Fibroblast of skin of right quadriceps (primary cell): ENCODE data around the gene PRKCE.
"Not testable (repeated sequence)": the region's sequence is repeated elsewhere in the genome, so short reads cannot be mapped to it uniquely, and the experiment has no call there.

Source experiments
- DNase-seq: peaks from one replicate; pipeline ENCODE4 v3.0.0-alpha.2; 2013

Gene PRKCE

GRCh38 chr2:46184794-46185583 lies 533.5 kb downstream of the PRKCE start:
- DNase-seq = no peak

DNA sequence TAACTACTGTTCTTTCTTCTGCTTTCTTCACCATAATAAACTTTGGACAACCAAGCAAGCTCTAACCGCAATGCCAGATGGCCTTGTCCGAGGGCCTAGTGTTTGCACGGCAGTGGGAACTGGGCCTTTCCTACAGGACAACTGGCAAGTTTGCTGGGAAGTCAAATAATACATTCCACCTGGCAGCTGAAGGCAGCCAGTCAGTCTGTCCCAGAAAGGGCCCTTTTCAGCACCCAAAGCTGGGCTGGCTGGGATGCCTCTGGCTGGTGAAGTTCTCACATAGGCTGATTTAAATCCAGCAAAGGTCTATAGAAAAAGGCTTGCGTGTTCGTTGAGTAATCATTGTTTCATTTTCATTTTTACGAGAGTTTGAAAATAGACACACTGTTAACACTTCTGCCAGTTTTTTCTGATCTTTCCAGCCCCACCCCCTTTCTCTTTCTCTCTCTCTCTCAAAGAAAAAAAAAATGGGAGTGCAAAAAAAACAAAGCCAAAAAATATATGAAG lies 535.7 kb downstream of the PRKCE start:
- DNase-seq = no peak

DNA sequence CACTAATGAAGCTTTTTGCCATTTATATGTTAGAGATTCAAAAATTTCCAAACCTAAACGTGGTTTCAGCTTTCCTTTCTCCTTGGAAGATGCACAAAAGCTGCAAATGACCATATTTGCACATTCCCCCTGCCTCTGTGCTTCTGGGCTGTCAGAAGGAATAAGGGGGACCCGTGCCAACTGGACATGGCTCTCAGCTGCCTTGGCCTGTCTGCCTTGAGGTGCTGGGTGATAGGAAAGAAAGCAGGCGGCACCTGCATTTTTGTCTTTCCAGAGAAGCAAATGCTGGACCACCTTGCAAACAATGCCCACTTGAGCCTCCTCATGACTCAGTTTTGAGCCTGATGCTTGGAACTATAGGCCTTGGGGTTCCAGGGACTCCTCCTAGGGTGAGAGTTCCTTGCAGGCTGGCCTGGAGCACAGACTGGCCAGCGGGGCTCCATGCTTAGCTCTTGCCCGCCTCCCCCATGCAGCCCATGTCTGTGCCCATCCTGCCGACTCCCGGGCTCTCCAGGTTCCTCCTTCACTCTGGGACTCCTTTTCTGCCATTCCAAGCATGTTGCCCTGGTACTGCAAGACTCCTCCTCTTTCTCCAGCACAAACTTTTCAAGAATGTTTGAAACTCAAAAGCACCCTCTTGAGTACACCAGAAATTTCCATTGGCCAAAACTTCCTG lies 536.7 kb downstream of the PRKCE start:
- no peak for DNase-seq

DNA sequence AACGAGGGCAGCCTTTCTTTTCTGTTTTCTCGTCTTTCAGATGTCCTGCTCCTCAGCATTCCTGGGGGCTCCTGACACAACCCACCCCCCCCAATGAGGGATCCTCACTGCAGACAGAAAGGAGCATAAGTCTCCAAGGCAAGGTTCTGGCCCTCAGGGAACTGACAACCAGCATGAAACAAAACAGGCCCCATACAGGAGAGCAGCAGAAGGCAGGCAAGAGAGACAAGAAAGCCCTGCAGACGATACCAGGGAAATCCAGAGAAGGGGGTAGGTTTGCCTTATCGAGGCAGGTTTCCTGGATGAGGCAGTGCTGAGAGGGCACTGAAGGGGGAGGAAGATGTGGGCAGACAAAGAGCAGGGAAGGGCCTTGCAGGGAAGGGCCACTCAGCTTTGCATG lies 541.9 kb downstream of the PRKCE start:
- no peak for DNase-seq

DNA sequence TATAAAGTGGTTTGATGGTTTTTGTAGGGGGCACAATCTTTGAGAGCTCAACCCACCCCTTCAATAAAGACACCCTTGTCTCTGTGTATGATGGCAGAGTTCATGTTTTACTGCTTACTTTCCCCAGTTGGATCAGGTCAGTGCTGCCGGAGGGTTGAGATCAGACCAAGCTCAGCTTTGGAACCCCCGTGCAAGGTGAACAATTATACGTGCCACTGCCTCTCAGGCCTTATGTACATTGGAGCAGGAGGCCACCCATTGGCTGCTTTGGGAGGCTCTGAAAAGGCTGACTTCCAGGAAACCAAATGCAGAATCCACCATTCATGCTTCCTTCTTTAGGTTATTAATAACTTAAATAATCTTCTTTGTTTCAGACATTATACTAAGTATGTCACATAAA lies 542.4 kb downstream of the PRKCE start:
- DNase-seq = no peak

DNA sequence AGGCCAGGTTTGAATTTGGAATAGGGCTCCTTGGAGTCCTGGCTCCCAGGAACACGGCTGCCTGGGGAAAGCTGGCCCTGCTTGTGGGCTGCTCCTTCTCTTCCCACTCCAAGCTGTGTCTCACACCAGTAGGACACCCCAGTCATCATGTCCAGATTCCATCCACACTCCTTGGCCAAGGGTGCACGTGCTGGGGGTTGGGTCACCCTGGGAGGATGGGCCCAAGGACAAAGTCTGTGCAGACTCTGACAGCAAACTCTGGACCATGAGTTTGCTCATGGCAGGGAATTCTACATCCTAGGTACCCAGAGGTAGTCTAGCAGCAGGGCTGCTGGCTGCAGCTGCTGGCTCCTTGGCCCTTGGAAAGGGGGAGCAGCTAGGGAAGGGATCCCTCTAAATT lies 543.4 kb downstream of the PRKCE start:
- DNase-seq = no peak

DNA sequence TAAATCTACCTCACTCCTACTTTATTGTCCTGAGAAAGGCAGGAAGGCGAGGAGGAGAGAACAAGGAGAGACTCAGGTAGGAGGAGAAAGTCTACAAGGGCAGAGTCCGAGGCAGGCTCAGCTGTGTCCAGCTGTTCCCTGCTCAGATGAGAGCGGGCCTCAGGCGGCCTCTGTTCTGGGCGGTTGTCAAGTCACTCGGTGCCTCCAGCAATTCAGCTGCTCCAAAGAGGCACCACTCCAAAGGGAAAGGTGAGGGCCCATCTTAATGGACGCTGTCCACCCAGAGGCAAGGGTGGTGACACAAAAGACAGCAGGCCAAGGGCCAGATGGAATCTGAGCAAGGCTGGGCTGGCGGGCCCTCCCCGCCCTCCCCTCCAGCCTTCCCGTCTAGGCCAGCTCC lies 544.3 kb downstream of the PRKCE start:
- no peak for DNase-seq

DNA sequence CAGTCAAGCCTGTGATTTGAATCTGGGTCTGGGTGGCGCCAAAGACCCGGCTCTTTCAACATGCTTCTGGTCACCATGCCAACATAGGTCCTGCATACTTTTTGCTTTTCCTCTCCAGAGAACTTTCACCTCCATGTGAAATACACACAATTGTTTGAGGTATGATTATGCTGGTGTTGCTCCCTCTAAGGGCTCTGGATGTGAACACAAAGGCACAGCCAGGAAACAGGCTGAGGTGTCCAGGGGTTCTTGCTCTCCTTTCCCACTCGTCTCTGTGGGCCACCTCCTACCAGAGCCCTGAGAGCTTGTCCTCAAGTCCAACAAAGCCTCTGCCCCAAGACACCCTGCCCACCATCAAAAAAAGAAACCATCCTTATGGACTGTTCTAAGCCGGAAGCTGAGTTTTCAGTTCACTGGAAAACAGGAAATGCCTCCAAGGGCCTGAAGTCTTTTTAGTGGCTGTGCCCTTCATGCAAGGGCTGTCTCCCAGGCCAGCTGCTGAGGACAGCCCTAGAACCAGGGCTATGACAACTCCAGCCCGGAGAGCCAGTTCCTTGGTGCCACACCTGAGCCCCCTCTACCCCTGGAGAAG lies 545.5 kb downstream of the PRKCE start:
- DNase-seq = no peak

DNA sequence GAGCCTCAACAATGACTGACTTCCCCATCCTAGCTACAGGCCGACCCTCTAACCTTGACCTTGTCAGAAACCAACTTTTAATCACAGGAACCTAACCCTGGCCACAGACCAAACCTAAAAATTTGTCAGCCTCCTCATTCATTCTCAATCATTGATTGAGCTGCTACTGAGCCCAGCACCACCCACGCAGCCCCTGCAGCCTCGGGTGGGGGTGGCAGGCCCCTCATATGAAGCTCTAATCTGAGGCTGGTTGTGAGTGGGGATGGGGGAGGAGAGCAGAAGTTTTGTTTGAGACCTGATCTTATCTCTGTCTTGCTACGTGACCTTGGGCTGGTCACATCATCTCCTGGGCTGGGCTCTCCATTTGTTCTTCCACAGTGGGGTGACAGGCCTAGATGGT lies 546.2 kb downstream of the PRKCE start:
- DNase-seq = no peak

DNA sequence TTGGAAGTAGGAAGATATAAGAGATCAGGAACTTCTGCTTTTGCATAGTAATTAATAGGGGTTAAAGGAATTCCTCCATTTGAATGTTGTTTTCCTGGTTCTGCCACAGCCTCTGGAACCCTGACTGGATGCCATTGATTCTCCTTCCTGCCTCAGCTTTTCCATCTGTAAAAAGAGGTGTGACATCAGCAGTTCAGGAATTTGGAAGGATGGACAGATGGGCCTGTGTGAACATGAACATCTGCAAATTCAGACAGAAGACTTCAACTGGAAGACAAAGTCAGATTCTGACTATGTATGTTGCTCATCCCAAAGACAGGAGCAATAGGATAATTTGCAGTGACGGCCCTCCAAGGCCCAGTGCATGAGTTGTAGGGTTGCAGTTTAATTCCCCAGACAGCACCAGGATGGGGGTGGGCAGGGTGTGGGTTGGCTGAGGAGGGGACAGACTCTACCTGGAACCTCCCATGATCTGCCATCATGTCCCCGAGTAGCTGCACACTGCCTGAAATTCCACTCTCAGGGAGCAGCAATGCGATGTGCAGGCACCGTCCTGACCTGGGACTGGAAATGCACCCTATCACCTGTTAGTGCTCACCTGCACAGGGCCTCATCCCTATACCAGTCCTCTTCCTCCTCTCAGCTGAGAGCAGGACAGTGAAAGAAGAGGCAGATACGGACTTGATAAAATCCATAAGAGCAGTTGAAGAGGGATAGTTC lies 546.8 kb downstream of the PRKCE start:
- peak; percentile 17 for DNase-seq

GRCh38 chr2:46198966-46199365 lies 547.5 kb downstream of the PRKCE start:
- no peak for DNase-seq

DNA sequence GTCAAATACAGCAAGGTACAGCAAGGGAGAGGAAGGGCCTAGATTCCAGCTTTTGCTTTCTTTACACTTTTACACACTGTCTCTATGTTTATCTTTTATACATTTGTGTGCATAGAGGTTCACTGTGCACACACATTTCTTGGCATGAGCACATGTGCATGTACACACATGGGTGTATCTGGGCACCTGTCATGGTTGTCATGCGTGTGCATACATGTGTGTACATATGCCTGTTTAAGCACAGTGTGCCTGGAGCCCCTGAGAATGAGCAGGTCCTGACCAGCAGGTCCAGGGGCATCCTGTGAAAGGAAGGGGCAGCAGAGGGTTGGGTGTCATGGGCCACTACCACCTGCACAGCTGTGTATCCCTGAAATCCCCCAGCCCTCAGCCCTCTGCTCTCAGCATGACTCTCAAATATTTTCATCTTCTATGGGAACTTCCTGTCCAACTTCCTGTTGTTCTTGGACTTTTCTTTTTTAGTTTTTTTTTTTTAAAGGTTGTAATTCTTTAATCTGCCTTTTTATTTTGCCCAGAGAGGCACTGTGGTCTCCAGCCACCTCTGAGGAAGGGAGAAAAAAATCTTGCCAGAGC lies 548.7 kb downstream of the PRKCE start:
- DNase-seq = no peak

GRCh38 chr2:46200861-46201605 lies 549.6 kb downstream of the PRKCE start:
- DNase-seq = no peak

DNA sequence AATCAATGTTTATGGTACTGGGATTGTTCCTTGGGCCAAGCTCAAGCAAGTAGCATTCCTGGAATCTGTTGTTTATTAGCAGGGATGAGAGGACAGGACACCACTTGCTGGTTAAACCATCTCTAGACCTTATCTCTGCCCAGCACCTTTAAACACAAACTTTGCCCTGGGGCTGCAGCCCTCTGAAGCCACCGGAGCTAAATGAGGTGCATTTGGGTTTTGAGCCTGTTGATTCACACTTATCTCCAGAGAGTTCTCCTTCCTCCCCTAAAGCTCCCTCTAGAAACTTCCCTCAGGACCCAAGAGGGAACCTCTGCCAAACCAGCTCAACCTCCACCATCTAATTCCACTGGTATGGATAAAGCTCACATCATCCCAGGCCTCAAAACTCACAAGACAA lies 551.0 kb downstream of the PRKCE start:
- no peak for DNase-seq

GRCh38 chr2:46202987-46203386 lies 551.5 kb downstream of the PRKCE start:
- no peak for DNase-seq

DNA sequence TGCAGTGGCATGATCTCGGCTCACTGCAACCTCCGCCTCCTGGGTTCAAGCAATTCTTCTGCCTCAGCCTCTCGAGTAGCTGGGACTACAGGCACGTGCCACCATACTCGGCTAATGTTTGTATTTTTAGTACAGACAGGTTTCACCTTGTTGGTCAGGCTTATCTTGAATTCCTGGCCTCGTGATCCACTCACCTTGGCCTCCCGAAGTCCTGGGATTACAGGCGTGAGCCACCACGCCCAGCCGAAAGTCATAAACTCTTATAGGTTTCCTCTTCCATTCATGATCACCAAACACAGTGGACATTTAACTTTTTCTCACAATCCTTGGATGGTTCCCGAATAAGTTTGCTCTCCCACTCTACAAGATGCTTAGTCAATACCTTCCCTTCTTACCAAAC lies 552.2 kb downstream of the PRKCE start:
- DNase-seq = not testable (repeated sequence)

DNA sequence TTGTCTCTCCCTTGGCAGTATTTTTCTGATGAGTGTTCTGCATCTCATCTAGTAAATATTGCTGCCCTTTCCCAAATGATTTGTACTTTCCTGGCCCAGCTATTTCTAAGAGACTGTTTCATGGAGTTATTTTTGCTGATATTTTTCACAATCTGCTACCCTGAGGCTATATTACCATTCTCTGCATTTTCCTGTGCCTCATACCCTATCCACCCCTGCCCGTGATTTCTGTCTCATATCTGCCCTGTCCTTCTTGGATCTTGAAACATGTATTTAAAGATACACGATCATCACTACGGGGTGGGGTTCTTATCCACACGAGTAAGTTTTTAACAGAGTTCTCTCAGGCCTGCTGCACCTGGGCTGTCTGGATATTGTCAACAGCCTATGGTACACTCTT lies 556.1 kb downstream of the PRKCE start:
- DNase-seq = no peak

- no peak for DNase-seq
Observed at GRCh38 chr2:46208766-46209165, 557.3 kb downstream of the PRKCE start.

DNA sequence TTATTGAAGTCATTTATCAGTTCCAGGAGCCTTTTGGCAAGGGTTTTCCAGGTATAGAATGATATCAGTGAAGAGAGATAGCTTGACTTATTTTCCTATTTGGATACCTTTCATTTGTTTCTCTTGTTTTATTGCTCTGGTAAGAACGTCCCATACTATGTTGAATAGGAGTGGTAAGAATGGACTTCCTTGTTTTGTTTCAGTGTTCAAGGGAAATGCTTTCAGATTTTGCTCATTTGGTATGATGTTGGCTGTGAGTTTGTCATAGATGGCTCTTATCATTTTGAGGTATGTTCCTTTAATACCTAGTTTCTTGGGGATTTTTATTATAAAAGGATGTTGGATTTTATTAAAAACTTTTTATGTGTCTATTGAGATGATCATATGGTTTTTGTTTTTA lies 558.6 kb downstream of the PRKCE start:
- no peak for DNase-seq

GRCh38 chr2:46211461-46211860 lies 560.0 kb downstream of the PRKCE start:
- DNase-seq = no peak

GRCh38 chr2:46213906-46214305 lies 562.4 kb downstream of the PRKCE start:
- DNase-seq = peak; percentile 15

DNA sequence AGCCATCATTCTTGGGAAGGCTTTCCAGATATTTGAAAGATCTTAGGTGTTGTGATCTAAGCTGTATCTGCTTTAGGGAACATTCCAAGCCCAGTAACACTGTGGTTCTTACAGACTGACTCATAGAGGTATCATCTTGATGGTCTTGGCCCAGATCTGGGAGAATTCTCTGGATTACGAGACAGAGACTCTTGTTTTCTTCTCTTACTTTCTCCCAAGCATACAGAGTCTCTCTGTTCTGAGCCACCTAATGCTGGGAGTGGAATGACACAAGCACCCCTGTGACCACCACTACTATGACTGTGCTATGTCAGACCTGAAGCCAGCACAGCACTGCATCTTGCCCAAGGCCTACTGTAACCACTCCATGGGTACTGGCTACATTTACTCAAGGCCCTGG lies 564.7 kb downstream of the PRKCE start:
- peak; percentile 30 for DNase-seq
